Measurements from ENCODE around the gene ST6GAL1.

DNA sequence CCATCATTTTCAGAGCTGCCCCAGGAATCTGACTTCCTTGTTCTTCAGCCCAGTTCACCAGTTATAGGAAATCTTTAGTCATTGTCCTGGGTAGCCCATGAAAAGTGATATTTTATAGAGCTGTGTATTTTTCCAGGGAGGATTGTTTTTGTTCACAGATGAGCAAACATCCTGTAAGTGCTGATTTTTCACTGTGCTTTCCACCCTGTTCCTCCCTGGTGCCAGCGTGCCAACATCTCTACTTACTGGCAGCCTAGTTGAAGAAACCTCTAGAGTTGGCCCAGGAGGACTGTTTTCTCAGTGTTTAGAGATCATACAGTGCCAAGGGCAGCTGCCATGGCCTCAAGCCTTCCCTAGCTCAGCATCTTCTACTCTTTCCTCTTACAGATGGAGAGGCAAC is 41.3 kb downstream of the ST6GAL1 start:
- TF ChIP-seq, protein P1, sequence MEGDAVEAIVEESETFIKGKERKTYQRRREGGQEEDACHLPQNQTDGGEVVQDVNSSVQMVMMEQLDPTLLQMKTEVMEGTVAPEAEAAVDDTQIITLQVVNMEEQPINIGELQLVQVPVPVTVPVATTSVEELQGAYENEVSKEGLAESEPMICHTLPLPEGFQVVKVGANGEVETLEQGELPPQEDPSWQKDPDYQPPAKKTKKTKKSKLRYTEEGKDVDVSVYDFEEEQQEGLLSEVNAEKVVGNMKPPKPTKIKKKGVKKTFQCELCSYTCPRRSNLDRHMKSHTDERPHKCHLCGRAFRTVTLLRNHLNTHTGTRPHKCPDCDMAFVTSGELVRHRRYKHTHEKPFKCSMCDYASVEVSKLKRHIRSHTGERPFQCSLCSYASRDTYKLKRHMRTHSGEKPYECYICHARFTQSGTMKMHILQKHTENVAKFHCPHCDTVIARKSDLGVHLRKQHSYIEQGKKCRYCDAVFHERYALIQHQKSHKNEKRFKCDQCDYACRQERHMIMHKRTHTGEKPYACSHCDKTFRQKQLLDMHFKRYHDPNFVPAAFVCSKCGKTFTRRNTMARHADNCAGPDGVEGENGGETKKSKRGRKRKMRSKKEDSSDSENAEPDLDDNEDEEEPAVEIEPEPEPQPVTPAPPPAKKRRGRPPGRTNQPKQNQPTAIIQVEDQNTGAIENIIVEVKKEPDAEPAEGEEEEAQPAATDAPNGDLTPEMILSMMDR (IDR thresholded peaks at IDR 0.05; ENCODE audit: insufficient read depth, low read depth, low read length): no peak
- TF ChIP-seq EZH2 (IDR thresholded peaks at IDR 0.05; ENCODE audit: insufficient read depth, low read length): no peak

Measured in astrocyte (in vitro differentiated cells and primary cell).